NCI-H524 (cell line): ENCODE measurements around the gene CHST13.
A peak's percentile ranks its signal among the peaks of the same experiment; 100 is the strongest.

Source experiments
- DNase-seq, 2 experiments: peaks; one replicate each; lab custom pipeline; 2025; lab: John Stamatoyannopoulos, UW

CHST13 gene

GRCh38 chr3:126541628-126542339, 17.8 kb downstream of the CHST13 start:
- DNase-seq = no peak

- DNase-seq = no peak
These were observed 18.6 kb downstream of the CHST13 start for GRCh38 chr3:126542340-126543241.

GRCh38 chr3:126543457-126544061, 19.6 kb downstream of the CHST13 start:
- no peak for DNase-seq

GRCh38 chr3:126544596-126545281, 20.8 kb downstream of the CHST13 start:
- peak; percentile 24 to 52 for DNase-seq

GRCh38 chr3:126545544-126545943, 21.6 kb downstream of the CHST13 start:
- DNase-seq = no peak

- no peak for DNase-seq
These were observed 22.1 kb downstream of the CHST13 start for GRCh38 chr3:126546013-126546412.

GRCh38 chr3:126546549-126547239, 22.7 kb downstream of the CHST13 start:
- no peak for DNase-seq

- no peak for DNase-seq
These were observed 23.8 kb downstream of the CHST13 start for GRCh38 chr3:126547721-126548120.

- no peak for DNase-seq
These were observed 24.9 kb downstream of the CHST13 start for GRCh38 chr3:126548556-126549466.

GRCh38 chr3:126549861-126550487, 26.0 kb downstream of the CHST13 start:
- DNase-seq = no peak

GRCh38 chr3:126550488-126551051, 26.6 kb downstream of the CHST13 start:
- DNase-seq = no peak

- no peak for DNase-seq
These were observed 27.3 kb downstream of the CHST13 start for GRCh38 chr3:126551121-126551838.

- DNase-seq = no peak
These were observed 28.1 kb downstream of the CHST13 start for GRCh38 chr3:126551839-126552687.

GRCh38 chr3:126552688-126553283, 28.8 kb downstream of the CHST13 start:
- no peak for DNase-seq

GRCh38 chr3:126553284-126554084, 29.5 kb downstream of the CHST13 start:
- no peak for DNase-seq
